ENCODE measurements around the gene IVNS1ABP.

DNA sequence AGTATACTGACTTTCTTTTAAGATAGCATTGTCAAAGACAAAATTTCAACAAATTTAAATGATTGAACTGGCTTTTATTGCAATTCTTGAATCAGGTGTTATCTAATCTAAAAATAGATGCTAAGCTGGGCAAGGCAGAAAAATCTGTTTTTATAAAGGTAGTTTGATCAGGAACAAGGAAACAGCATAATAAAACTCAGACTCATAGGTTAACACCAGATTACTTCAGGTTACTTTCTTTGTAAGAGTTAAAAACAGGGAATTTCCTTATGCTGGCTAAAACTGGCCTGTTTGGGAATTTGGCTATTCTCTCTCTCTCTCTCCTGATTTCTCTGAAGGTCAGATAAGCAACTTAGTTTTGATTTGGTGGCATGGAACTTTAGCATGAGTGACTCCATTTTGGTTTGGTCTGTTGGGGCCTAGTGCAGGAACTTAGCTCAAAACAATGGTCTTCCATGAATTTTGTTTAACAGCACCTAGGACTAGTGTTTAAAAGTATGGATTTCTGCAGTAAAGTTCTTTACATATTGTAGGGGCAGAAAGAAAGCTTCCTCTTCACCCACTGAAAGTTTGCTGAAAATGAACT, 24.2 kb upstream of the IVNS1ABP start:
- TF ChIP-seq, protein P1, sequence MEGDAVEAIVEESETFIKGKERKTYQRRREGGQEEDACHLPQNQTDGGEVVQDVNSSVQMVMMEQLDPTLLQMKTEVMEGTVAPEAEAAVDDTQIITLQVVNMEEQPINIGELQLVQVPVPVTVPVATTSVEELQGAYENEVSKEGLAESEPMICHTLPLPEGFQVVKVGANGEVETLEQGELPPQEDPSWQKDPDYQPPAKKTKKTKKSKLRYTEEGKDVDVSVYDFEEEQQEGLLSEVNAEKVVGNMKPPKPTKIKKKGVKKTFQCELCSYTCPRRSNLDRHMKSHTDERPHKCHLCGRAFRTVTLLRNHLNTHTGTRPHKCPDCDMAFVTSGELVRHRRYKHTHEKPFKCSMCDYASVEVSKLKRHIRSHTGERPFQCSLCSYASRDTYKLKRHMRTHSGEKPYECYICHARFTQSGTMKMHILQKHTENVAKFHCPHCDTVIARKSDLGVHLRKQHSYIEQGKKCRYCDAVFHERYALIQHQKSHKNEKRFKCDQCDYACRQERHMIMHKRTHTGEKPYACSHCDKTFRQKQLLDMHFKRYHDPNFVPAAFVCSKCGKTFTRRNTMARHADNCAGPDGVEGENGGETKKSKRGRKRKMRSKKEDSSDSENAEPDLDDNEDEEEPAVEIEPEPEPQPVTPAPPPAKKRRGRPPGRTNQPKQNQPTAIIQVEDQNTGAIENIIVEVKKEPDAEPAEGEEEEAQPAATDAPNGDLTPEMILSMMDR (IDR thresholded peaks at IDR 0.05), result no peak
- TF ChIP-seq POLR2A (IDR thresholded peaks at IDR 0.05; ENCODE audit: low read depth) (no peak), EP300 (IDR thresholded peaks at IDR 0.05) (no peak), POLR2AphosphoS5 (IDR thresholded peaks at IDR 0.05) (no peak)
